ENCODE results near the gene LPAR1. TPM values are rescaled to one million over a fixed set of nuclear protein-coding genes. Genes with fewer than 3 reads are reported as not detected.
A peak's percentile ranks its signal among the peaks of the same experiment; 100 is the strongest.

The LPAR1 gene
- total and polyA plus RNA-seq, 11 donors = 3.7 to 19.3 (median 6.9) TPM

DNA sequence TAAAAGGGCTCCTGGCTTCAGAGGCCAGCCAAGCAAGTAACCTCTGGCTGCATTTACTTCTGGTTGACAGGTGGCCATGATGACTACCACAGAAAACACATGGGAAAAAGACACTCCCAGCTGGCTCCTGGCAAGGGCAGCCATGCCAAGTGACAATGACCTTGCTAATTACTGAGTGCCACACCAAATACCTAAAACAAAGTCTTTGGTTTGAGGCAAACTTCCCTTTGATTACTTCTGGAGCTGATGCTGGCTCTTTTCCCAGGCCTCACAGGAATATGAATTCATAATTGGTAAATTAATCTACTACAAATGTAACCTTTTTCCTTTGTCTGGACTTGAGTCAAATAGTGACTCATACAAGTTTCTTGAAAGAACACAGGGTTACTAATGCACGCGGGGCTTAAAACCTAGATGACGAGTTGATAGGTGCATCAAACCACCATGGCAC lies 61.0 kb downstream of the LPAR1 start:
- TF ChIP-seq CTCF (IDR thresholded peaks at IDR 0.05) (no peak), POLR2A (IDR thresholded peaks at IDR 0.05) (no peak)
- Histone ChIP-seq H3K4me1 (peaks cover 0 to 25% (median 0%) of the 10 kb centered on the region in 12 donors), H3K4me3 (no peak overlapping the region), H3K36me3 (no peaks in the 10 kb centered on the region), H3K27me3 (no peaks in the 10 kb centered on the region), H3K9me3 (peaks cover 0 to 8% (median 0%) of the 10 kb centered on the region in 12 donors), H3K27ac (no peak overlapping the region)
- WGBS, 4 donors = 50 to 64% (median 61%) methylated on average over 3 of the region's 3 CpGs
- ATAC-seq (peak in 1 of 4 donors; percentile 35), DNase-seq (no peak)
- intact Hi-C loops (cut with DNase I) = no loop called here

DNA sequence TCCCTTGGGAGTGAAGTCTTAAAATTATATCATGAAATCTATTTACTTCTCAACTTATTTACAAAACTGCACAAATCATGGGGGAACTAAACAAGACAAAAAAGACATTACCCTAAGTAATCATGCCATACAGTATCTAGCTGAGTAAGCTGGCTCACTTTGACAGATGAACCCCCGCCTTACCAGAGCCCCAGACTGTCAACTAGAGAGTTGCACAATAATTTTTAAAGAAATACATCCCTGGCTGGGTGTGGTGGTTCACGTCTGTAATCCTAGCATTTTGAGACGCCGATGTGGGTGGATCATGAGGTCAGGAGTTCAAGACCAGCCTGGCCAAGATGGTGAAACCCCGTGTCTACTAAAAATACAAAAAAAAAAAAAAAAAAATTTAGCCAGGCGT lies 62.3 kb downstream of the LPAR1 start:
- WGBS, 4 donors = 65 to 80% (median 78%) methylated on average over 6 of the region's 6 CpGs
- Histone ChIP-seq H3K4me3 (no peak overlapping the region), H3K4me1 (peaks cover 0 to 25% (median 0%) of the 10 kb centered on the region in 12 donors), H3K27me3 (no peaks in the 10 kb centered on the region), H3K36me3 (peaks cover 0 to 5% (median 0%) of the 10 kb centered on the region in 9 donors), H3K27ac (no peak overlapping the region), H3K9me3 (no peaks in the 10 kb centered on the region)
- intact Hi-C loops (cut with DNase I) = no loop called here
- ATAC-seq = peak in 2 of 4 donors; percentile 45 to 62
- no peak for TF ChIP-seq POLR2A (IDR thresholded peaks at IDR 0.05)
- TF ChIP-seq CTCF (IDR thresholded peaks at IDR 0.05) = no peak
- DNase-seq = no peak

DNA sequence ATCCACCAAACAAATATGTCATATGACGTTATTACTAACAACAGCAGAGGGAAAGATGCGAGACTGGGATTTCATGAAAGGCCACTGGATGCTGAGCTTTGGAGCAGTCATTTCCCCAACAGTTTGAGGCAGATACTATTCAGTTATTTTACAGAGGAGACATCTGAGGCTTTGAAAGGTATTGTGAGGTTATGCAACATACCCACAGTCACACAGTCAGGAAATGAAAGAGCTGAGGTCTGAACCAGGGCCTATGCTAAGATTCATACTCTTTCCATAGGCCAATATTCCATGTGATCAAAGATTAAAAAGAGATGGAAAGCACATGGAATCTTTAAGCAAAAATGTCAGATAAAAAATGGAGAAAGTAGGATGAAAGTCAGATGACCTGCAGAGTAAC lies 63.0 kb downstream of the LPAR1 start:
- TF ChIP-seq CTCF (IDR thresholded peaks at IDR 0.05) = no peak
- no peak for TF ChIP-seq POLR2A (IDR thresholded peaks at IDR 0.05)
- peaks cover 0 to 25% (median 0%) of the 10 kb centered on the region in 12 donors for H3K4me1 ChIP-seq
- H3K27me3 ChIP-seq = no peaks in the 10 kb centered on the region
- ATAC-seq (no peak), DNase-seq (no peak)
- 91 to 96% (median 93%) methylated on average over 2 of the region's 2 CpGs for WGBS, 4 donors
- H3K36me3 ChIP-seq = peaks cover 0 to 10% (median 0%) of the 10 kb centered on the region in 9 donors
- no peaks in the 10 kb centered on the region for H3K9me3 ChIP-seq
- H3K27ac ChIP-seq = no peak overlapping the region
- H3K4me3 ChIP-seq = no peak overlapping the region
- intact Hi-C loops (cut with DNase I) = no loop called here

DNA sequence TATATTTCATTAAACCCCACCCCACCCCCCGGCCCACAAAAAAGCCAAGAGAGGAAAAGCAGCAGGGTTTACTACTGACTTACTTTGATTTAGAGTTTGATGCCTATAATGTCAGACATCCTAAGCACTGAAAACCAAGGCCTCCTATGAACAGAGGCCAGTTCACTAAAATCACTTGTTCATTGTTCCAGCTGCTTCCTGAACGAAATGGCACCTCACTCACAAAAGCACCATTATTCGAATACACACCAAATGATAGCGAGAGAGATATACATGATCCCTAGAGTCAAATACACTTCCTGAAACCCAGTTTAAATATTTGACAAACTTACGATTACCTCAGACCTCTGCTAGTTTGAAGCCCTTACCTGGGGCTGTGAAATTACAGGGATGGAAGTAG lies 66.6 kb downstream of the LPAR1 start:
- no peak overlapping the region for H3K27ac ChIP-seq
- intact Hi-C loops (cut with DNase I) = no loop called here

More for the DNA sequence above, 66.6 kb downstream of the LPAR1 start:
- no peak overlapping the region for H3K4me3 ChIP-seq
- WGBS, 4 donors = 72 to 86% (median 79%) methylated on average over 5 of the region's 5 CpGs
- peaks cover 0 to 14% (median 0%) of the 10 kb centered on the region in 12 donors for H3K4me1 ChIP-seq
- no peak for DNase-seq
- H3K36me3 ChIP-seq = peaks cover 0 to 10% (median 0%) of the 10 kb centered on the region in 9 donors
- no peaks in the 10 kb centered on the region for H3K27me3 ChIP-seq
- H3K9me3 ChIP-seq = no peaks in the 10 kb centered on the region
- no peak for ATAC-seq
- TF ChIP-seq CTCF (IDR thresholded peaks at IDR 0.05) (no peak), POLR2A (IDR thresholded peaks at IDR 0.05) (no peak)

Data from heart left ventricle (tissue), 16 donors.